Cerebellar nuclear complex (tissue), 1 donor: ENCODE measurements around the gene H1-8.

Experiments used
- DNase-seq, 2 experiments: peaks; one replicate each; lab custom pipeline; 2025; lab: John Stamatoyannopoulos, UW

H1-8 gene

GRCh38 chr3:129556358-129556695 is 13.4 kb downstream of the H1-8 start:
- no peak for DNase-seq

GRCh38 chr3:129556890-129557547 is 14.0 kb downstream of the H1-8 start:
- DNase-seq: no peak

GRCh38 chr3:129557548-129557894 is 14.5 kb downstream of the H1-8 start:
- no peak for DNase-seq

GRCh38 chr3:129558081-129558771 is 15.3 kb downstream of the H1-8 start:
- no peak for DNase-seq

- no peak for DNase-seq
Observed at GRCh38 chr3:129558772-129559564, 16.0 kb downstream of the H1-8 start.

- DNase-seq: no peak
Observed at GRCh38 chr3:129559565-129560079, 16.6 kb downstream of the H1-8 start.

GRCh38 chr3:129560269-129560787 is 17.4 kb downstream of the H1-8 start:
- DNase-seq: no peak

GRCh38 chr3:129560911-129561594 is 18.1 kb downstream of the H1-8 start:
- no peak for DNase-seq

GRCh38 chr3:129561619-129562248 is 18.8 kb downstream of the H1-8 start:
- DNase-seq: no peak

- no peak for DNase-seq
Observed at GRCh38 chr3:129562803-129563202, 19.8 kb downstream of the H1-8 start.

- no peak for DNase-seq
Observed at GRCh38 chr3:129563332-129563731, 20.4 kb downstream of the H1-8 start.

- DNase-seq: no peak
Observed at GRCh38 chr3:129563850-129564535, 21.0 kb downstream of the H1-8 start.

GRCh38 chr3:129564981-129565644 is 22.1 kb downstream of the H1-8 start:
- DNase-seq: no peak

GRCh38 chr3:129565902-129566301 is 22.9 kb downstream of the H1-8 start:
- no peak for DNase-seq

GRCh38 chr3:129567176-129567705 is 24.3 kb downstream of the H1-8 start:
- DNase-seq: no peak

GRCh38 chr3:129567939-129568338 is 25.0 kb downstream of the H1-8 start:
- DNase-seq: no peak

GRCh38 chr3:129569856-129570255 is 26.9 kb downstream of the H1-8 start:
- DNase-seq: no peak

GRCh38 chr3:129571605-129572547 is 28.9 kb downstream of the H1-8 start:
- DNase-seq: no peak

GRCh38 chr3:129572603-129573002 is 29.6 kb downstream of the H1-8 start:
- no peak for DNase-seq
